ENCODE measurements around the gene CIDEC.

GRCh38 chr3:9915254-9916141 lies 35.4 kb upstream of the CIDEC start:
- TF ChIP-seq POLR2A (IDR thresholded peaks at IDR 0.05): no peak
- TF ChIP-seq CTCF (IDR thresholded peaks at IDR 0.05): peak in 1 of 2 donors; percentile 42
